Measurements from ENCODE around the gene TNS3. TPM values are rescaled to one million over a fixed set of nuclear protein-coding genes. Genes with fewer than 3 reads are reported as not detected.

Gene TNS3
- total and polyA plus RNA-seq, 2 donors (not counting 3 experiments of a cell fraction or from before 2014, with no cell fraction given), result 10.4 to 45.1 TPM

DNA sequence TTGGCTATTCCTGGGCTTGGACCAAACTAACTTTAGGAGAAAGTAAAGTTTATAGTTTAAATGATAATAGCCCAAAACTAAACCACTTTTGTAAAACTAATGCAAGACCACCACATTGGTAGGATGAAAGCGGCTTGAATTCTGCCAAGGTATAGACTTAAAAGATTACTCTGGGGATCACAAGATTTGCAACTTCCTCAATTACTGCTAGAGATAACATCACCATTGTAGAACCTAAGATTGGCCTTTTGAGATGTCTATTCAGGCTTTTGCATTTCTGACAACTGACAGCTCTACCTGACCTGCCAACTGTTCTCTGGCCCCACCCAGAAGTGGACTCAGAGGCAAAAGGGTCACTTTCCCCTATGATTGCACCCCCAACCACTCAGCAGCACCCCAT, 162.4 kb downstream of the TNS3 start:
- dilution Hi-C loops (cut with MboI; ENCODE audit: extremely low pct_ligation_motif_present, low sequenced_read_pairs) (no loop called here), intact Hi-C loops (cut with micrococcal nuclease) (no loop called here)
- no peak for TF ChIP-seq POLR2A (IDR thresholded peaks at IDR 0.05; ENCODE audit: low read depth, low read length)
- TF ChIP-seq, protein P1, sequence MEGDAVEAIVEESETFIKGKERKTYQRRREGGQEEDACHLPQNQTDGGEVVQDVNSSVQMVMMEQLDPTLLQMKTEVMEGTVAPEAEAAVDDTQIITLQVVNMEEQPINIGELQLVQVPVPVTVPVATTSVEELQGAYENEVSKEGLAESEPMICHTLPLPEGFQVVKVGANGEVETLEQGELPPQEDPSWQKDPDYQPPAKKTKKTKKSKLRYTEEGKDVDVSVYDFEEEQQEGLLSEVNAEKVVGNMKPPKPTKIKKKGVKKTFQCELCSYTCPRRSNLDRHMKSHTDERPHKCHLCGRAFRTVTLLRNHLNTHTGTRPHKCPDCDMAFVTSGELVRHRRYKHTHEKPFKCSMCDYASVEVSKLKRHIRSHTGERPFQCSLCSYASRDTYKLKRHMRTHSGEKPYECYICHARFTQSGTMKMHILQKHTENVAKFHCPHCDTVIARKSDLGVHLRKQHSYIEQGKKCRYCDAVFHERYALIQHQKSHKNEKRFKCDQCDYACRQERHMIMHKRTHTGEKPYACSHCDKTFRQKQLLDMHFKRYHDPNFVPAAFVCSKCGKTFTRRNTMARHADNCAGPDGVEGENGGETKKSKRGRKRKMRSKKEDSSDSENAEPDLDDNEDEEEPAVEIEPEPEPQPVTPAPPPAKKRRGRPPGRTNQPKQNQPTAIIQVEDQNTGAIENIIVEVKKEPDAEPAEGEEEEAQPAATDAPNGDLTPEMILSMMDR (IDR thresholded peaks at IDR 0.05; ENCODE audit: extremely low read depth in 1 of 2, insufficient read depth in 1 of 2, low read depth in 1 of 2, low read length in 2 of 2), result no peak
- no peak for TF ChIP-seq FOS (IDR thresholded peaks at IDR 0.05; ENCODE audit: borderline replicate concordance, insufficient read depth, low read length)
- no peak for TF ChIP-seq EZH2 (IDR thresholded peaks at IDR 0.05; ENCODE audit: borderline replicate concordance, low read depth, low read length, severe bottlenecking)
- TF ChIP-seq, protein P2, sequence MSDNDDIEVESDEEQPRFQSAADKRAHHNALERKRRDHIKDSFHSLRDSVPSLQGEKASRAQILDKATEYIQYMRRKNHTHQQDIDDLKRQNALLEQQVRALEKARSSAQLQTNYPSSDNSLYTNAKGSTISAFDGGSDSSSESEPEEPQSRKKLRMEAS (IDR thresholded peaks at IDR 0.05; ENCODE audit: insufficient read depth, insufficient read length), result no peak
- no peak for TF ChIP-seq JUN (IDR thresholded peaks at IDR 0.05; ENCODE audit: borderline replicate concordance, insufficient read depth, insufficient read length, low read depth)
- TF ChIP-seq MYC (IDR thresholded peaks at IDR 0.05; ENCODE audit: low read depth, low read length), result no peak
- no peak for TF ChIP-seq POLR2AphosphoS5 (IDR thresholded peaks at IDR 0.05; ENCODE audit: insufficient read depth, low read depth, low read length)
- no peak for TF ChIP-seq GATA2 (IDR thresholded peaks at IDR 0.05; ENCODE audit: insufficient read depth, insufficient read length, low read depth, low read length)
- ChIA-PET POLR2A (no interaction called here), CTCF (interaction anchor here (1.4 to 2.2 kb wide), 2 partner anchors 16 to 153 kb away, joined by 5 to 9 read pairs; no protein-coding TSS in a partner anchor)
- Histone ChIP-seq H2AFZ (ENCODE audit: low read depth, low read length) (no peak overlapping the region), H3K27ac (ENCODE audit: insufficient read depth, low read depth, low read length) (no peak overlapping the region), H3K4me3 (replicated peaks in 1 of 3; ENCODE audit: insufficient read depth in 1 of 3, low read depth in 1 of 3, low read length in 3 of 3) (no peak overlapping the region), H3K4me1 (ENCODE audit: control insufficient read depth, extremely low read depth, insufficient read depth, low read length) (no peaks in the 10 kb centered on the region), H3K9me1 (replicated peaks; ENCODE audit: control insufficient read depth, extremely low read depth, insufficient read depth, low read length) (no peaks in the 10 kb centered on the region), H4K20me1 (replicated peaks; ENCODE audit: control insufficient read depth, extremely low read depth, insufficient read depth, low read length) (no peaks in the 10 kb centered on the region), H3K79me2 (ENCODE audit: control insufficient read depth, insufficient read depth, low read length) (no peaks in the 10 kb centered on the region), H3K36me3 (ENCODE audit: control insufficient read depth in 2 of 2, extremely low read depth in 1 of 2, insufficient read depth in 2 of 2, low read length in 2 of 2) (peaks cover 0 to 6% of the 10 kb centered on the region in 2 experiments), H3K9ac (replicated peaks; ENCODE audit: extremely low read depth, insufficient read depth, low read length) (no peak overlapping the region), H3K27me3 (ENCODE audit: control insufficient read depth in 2 of 2, insufficient read depth in 2 of 2, low read length in 2 of 2) (no peaks in the 10 kb centered on the region), H3K4me2 (ENCODE audit: insufficient read depth, low read length) (no peak overlapping the region), H3K9me3 (replicated peaks; ENCODE audit: control insufficient read depth, insufficient read depth, low read length) (no peaks in the 10 kb centered on the region)
- FAIRE-seq (no peak), DNase-seq (ENCODE audit: low read depth, low spot score) (no peak)
- no TSS peak for BruUV-seq (replicated peaks)

All from endothelial cell of umbilical vein (primary cell).